Glutamatergic neuron (in vitro differentiated cells): Measurements from ENCODE around the gene SRGAP2B. TPM values are rescaled to one million over a fixed set of nuclear protein-coding genes. Genes with fewer than 3 reads are reported as not detected.
"Not testable (repeated sequence)": the region's sequence is repeated elsewhere in the genome, so short reads cannot be mapped to it uniquely, and the experiment has no call there.

Experiments used
- DNase-seq: peaks from one replicate; pipeline ENCODE4 v3.0.0; 2022
- H3K27ac Mint-ChIP-seq: one replicate; pipeline ENCODE4 v1.8.0; 2020; ENCODE audit warnings: mild to moderate bottlenecking, mixed read lengths, inconsistent platforms; ENCODE audit not compliant: unreplicated experiment
- H3K27me3 Mint-ChIP-seq: one replicate; pipeline ENCODE4 v1.8.0; 2020; ENCODE audit warnings: mild to moderate bottlenecking, moderate library complexity, mixed read lengths, inconsistent platforms; ENCODE audit not compliant: unreplicated experiment
- H3K36me3 Mint-ChIP-seq: one replicate; pipeline ENCODE4 v1.8.0; 2020; ENCODE audit warnings: mild to moderate bottlenecking, mixed read lengths, inconsistent platforms; ENCODE audit not compliant: unreplicated experiment
- H3K4me1 Mint-ChIP-seq: one replicate; pipeline ENCODE4 v1.8.0; 2020; ENCODE audit warnings: mild to moderate bottlenecking, low read depth, mixed read lengths, inconsistent platforms; ENCODE audit not compliant: unreplicated experiment
- H3K4me3 Mint-ChIP-seq: one replicate; pipeline ENCODE4 v1.8.0; 2020; ENCODE audit warnings: mild to moderate bottlenecking, mixed read lengths, inconsistent platforms; ENCODE audit not compliant: unreplicated experiment
- H3K9me3 Mint-ChIP-seq: one replicate; pipeline ENCODE4 v1.8.0; 2020; ENCODE audit warnings: mild to moderate bottlenecking, moderate library complexity, mixed read lengths, inconsistent platforms; ENCODE audit not compliant: unreplicated experiment
- total RNA-seq: library from RNA; stranded (reverse); fragmentation: NEBNext Ultra II Directional; extraction: Animal tissue kit (Norgen Biotek cat#: 25700); gene quantifications from one replicate; pipeline ENCODE4 v1.2.1, GENCODE V29; 2021; ENCODE audit not compliant: unreplicated experiment

Gene SRGAP2B
- total RNA-seq, 1 donor from 2014 or later: 17.8 TPM

DNA sequence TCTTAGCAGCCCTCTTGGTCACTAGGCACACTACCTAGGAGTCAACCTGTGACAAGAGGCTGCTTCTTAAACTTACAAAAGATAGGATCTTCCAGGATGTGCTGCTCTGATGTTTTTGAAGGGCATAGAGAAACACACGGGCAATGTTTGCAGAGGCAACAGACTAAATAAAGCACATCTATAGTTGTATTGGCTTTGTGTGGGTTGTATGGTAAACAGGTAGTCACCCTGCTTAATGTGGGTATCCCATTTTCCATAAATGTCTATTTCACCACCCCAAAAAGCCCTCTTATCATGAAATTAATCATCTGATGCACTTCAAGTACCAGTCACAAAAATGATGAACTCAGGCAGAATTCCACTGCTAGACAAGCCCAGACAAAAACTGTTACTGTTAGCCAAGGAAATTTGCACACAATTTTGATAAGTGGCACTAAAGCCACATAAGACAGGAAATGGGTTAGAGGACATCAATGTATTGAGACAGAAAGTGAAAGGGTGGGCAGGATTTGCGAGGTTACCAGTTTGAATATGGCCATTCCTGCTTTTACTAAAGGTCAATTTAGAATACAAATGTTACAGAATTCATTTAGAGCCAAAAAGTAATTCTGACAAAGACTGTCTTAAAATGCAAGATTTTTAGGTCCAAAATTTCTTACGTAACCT lies 205.5 kb downstream of the SRGAP2B start:
- H3K4me3 Mint-ChIP-seq, H3K9me3 Mint-ChIP-seq, H3K27ac Mint-ChIP-seq, H3K36me3 Mint-ChIP-seq, DNase-seq, H3K4me1 Mint-ChIP-seq, H3K27me3 Mint-ChIP-seq: not testable (repeated sequence)

DNA sequence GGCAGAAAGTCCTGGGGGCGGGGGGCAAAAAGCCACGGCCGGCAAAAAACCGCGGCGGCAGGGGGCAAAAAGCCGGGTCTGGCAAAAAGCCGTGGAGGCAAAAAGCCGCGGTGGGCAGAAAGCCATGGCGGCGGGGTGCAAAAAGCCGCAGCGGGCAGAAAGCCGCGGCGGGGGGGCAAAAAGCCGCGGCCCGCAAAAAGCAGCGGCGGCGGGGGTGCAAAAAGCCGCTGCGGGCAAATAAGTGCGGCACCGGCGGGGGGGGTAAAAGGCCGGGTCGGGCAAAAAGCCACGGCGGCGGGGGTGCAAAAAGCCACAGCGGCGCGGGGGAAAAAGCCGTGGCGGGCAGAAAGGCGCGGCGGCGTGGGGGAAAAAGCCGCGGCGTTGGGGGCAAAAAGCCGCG lies 212.1 kb downstream of the SRGAP2B start:
- not testable (repeated sequence) for H3K4me3 Mint-ChIP-seq
- DNase-seq: peak; percentile 23

DNA sequence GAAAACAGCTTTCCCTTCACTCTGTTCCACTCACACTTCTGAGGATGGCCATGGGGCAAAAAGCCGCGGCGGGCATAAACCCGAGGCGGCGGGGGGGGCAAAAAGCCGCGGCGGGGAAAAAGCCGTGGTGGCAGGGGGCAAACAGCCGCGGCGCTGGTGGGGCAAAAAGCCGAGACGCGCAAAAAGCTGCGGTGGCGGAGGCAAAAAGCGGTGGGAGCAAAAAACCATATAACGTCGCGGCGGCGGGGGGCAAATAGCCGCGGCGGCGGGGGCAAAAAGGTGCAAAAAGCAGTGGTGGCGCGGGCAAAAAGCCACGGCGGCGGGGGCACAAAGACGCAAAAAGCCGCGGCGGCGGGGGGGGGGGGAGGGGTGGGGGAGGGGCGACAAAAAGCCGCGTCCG lies 212.8 kb downstream of the SRGAP2B start:
- DNase-seq: peak; percentile 12
- H3K36me3 Mint-ChIP-seq, H3K27me3 Mint-ChIP-seq, H3K4me1 Mint-ChIP-seq, H3K9me3 Mint-ChIP-seq, H3K4me3 Mint-ChIP-seq, H3K27ac Mint-ChIP-seq: not testable (repeated sequence)

More for the DNA sequence above, 212.1 kb downstream of the SRGAP2B start:
- H3K4me1 Mint-ChIP-seq, H3K27me3 Mint-ChIP-seq, H3K36me3 Mint-ChIP-seq, H3K27ac Mint-ChIP-seq, H3K9me3 Mint-ChIP-seq: not testable (repeated sequence)

DNA sequence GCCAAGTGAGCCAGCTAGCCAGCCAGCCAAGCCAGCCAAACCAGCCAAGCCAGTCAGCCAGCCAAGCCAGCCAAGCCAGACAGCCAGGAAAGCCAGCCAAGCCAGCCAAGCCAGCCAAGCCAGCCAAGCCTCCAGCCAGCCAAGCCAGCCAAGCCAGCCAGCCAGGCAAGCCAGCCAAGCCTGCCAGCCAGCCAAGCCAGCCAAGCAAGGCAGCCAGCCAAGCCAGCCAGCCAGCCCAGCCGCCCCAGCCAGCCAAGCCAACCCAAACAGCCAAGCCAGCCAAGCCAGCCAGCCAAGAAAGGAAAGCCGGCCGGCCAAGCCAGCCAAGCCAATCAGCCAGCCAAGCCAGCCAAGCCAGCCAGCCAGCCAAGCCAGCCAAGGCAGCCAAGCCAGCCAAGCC lies 236.5 kb downstream of the SRGAP2B start:
- H3K9me3 Mint-ChIP-seq, H3K36me3 Mint-ChIP-seq, DNase-seq, H3K27me3 Mint-ChIP-seq, H3K4me1 Mint-ChIP-seq, H3K27ac Mint-ChIP-seq, H3K4me3 Mint-ChIP-seq: not testable (repeated sequence)

Other genes starting within 250 kb of the SRGAP2B start
- 0.61 TPM for gene FAM72D, start 646 bp upstream of the SRGAP2B start, total RNA-seq
- gene PPIAL4D, start 146.8 kb upstream of the SRGAP2B start, total RNA-seq: not detected